Hematopoietic multipotent progenitor cell (in vitro differentiated cells): ENCODE data around the gene MAMDC2. TPM values are rescaled to one million over a fixed set of nuclear protein-coding genes. Genes with fewer than 3 reads are reported as not detected.

Source experiments
- DNase-seq, 3 donors: peaks; one replicate each; pipeline ENCODE4 v3.0.0-alpha.2; 2011 to 2015; ENCODE audit warnings: low read depth in 2 of 3, low spot score in 2 of 3
- total RNA-seq: library from RNA; depleted of rRNA; stranded (reverse); fragments of >200 nt; gene quantifications from one replicate; pipeline ENCODE4 v1.2.3, GENCODE V29; 2012

The MAMDC2 gene
- total RNA-seq, 1 donor: 42.3 TPM

DNA sequence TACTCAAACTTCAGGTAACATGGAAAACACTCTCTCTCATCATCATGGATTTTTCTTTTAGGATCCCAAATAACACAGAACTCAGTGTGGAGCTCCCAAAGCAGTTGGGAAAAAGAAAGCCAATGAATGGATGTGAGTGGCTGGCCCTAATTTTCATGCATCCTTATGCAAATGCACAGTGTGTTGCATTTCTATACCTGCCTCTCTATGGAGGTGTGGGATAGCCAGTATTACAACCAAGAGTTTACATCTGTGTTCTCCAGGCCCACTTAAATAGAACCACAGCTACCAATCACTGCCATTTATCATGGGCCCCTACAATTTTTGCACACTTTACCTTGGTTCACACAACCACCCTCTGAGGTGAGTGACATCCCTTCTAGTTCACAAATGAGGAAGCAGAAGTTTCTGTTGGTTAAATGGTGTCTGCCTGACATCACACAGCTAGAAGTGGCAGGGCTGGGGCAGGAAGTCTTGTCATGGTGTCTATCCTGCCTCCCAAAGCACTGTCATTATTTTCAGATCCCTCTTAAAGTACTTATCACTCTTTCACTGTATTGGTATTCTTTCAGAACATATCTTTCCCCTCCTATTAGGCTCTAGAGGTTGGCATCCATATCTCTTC, 17.3 kb downstream of the MAMDC2 start:
- peak in 1 of 3 donors; percentile 59 for DNase-seq

DNA sequence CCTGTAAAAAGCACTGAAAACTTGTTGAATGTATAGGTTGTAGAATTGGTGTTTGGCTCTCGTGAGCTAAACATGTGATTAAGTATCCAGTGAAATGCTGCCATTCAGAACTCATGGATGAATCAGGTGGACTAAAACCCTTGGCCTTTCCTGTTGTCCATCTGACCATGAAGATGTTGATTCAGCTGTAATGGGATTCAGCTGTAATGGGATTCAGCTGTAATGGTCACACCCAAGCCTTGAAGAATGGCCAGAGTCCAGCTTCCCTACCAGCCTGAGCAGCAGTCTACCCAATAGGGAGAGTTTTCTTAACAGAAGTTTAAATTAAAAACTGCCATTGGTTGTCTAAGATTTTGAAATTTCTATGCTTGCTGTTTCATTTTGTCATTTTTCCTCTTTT, 18.1 kb downstream of the MAMDC2 start:
- DNase-seq: no peak

DNA sequence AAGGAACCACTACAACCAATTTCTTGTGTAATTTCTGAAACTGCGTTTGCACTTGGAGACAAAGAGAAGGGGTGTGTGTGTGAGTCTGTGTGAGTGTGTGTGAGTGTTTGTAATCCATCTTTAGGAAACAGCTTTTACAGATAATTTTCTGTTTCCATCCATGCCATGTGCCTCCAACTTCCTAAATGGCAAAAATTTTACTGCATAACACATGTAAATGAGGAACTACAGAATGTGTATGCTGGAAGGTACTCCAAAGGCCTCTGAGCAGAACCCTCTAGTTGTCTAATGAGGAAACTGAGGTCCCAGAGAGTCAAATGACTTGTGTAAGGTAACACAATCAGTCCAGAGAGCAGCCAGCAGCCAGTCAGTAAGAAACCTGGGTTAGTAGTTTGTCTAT, 20.8 kb downstream of the MAMDC2 start:
- DNase-seq: peak in 1 of 3 donors; percentile 40

DNA sequence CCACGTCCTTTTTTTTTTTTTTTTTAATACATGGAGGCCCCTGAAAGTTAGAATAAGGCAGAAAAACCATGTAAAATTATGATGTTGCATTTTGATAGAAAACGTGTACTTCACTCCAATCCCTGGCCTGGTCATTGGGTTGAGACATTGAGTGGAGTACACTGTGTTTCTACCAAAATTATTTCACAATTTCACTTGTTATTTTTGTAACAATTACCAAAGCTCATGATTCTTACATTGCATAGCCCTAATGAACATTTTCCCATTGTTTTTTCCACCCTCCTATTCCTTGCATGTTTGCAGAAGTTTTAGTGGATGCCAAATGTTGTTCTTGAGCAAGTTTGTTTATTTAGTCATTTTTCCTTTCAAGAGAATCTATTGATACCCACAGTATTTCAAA, 21.9 kb downstream of the MAMDC2 start:
- DNase-seq: no peak

DNA sequence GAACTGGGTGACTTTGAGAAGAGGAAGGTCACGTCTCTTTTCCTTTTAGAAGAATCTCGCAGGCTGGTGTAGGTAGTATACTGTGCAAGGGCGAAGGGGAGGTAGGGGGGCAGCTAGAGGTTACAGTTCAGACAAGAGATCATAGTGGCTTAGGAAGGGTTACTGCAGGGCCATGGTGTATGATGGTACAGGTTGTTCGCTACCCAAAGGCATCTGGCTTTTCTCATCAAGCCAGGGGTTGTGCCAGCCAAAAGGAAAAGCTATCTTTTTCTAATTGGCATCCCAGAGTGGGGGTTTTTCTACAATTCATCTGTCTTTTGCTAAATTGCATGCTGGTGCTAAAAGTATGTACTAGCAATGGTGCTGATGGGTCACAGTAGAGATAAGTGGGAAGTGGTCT, 22.8 kb downstream of the MAMDC2 start:
- no peak for DNase-seq

DNA sequence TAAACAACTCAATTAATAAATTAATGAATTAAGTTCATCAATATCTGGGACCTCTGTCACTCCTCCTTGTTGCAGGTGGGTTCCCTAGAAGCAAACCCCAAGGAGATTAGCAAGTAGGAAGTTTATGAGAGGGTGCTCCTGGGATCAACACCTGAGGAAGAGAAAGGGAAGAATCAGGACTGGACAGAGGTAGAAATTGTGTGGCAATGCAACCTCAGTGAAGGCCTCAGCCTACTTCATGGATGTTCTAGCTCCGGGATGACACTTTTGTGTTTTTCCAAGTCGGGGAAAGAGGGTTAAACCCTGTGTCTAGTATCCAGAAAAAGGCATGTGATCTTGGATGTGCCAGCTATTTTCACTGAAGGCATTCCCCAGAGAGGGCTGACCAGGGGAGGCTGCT, 23.2 kb downstream of the MAMDC2 start:
- no peak for DNase-seq

DNA sequence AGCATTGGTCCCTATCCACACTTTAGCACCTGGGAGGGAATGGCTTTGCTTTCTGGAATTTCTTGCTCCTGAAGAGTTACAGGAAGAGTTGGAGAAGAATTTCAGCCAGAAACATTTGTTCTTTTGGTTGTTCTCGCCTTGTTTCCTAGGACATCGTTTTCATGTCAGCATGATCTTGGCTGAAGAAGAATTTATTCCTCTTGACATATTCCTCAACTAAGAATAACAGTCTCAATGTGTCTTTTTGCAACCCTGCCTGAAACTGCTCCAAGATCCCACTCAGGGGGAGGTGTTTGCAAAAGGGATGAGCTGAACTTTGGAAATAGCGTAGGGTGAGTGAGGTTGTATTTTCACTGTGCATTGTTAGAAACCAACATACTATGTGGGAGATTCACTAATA, 26.1 kb downstream of the MAMDC2 start:
- no peak for DNase-seq

DNA sequence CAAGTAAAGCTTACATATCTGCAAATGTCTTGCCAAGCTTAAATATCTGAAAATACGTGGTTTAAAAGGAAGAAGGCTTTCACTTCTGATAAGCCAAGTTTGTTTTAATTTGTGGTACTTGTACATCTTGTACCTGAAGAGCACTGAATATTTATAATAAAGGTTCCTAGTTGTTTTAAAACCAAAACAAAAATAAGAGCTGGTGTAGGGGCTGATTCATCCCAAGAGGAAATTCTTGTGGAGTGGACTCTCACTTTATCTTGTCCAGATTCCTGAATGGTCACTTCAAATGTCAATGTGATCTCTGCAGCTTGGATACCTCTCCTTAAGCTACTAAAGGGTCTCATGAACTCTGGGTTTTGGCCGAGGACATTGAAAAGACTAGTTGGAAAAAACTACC, 29.5 kb downstream of the MAMDC2 start:
- DNase-seq: no peak

DNA sequence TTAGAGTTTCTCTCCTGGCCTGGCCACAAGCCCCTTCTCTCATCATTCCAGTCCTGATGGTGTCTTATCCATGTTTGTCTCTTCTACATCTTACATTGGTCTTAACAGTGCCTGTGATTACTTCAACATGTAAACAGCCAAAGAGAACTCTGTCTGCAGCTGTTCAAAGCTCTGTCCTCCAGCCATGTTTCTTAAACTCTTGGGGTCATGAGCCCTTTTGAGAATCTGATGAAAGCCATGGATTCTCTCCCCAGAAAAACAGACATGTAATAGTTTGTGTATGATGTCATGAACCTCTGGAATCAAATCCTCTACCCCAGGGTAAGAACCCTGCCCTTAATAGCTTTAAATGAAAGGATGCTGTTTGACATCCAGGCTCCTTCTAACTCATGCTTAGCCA, 30.1 kb downstream of the MAMDC2 start:
- no peak for DNase-seq

DNA sequence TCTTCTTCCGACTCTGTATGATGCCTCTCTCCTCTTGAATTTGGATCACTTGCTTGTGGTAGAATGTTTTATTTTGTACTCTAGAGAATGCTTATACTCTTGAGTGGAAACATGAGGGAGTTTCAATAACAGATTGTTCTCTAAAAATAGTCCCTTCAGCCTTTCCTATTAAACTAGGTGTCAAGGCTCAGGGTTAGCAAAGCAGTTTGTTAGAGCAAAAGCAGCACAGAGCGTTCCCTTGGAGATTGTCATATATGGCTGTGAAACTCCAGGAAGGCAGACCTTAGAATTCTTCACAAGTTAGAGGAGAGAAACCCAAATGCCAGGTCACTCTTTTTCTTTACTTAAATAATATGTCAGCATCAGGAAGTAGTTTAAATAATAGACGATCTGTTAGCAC, 33.0 kb downstream of the MAMDC2 start:
- DNase-seq: no peak

DNA sequence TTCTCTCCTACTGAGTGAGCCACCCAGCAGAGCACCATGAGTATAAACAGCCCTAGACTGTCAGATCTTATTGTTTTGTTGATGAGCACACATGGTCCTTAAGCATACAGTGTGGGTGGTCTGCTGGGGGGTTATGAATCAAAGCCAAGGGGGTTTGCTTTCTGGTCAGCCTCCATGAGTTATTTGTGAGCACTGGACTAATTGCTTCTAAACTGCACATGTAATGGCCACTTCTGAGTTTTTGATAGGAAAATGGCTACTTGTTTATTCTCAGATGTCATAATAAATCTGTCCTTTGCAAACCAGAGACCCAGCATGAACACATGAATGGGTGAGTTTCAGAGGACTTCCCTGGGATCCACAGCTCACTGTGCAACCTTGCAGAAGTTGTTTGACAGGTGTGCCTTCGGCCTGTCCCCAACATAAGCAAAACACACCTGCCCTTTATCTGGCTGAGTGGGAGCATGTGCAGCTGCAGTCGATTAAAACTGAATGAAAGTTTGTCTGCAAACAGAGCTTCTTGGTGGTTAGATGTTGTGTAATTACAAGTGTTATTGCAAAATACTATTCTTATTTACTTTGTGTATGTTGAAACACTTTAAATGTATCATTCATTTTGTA, 35.9 kb downstream of the MAMDC2 start:
- DNase-seq: peak in 1 of 3 donors; percentile 28

DNA sequence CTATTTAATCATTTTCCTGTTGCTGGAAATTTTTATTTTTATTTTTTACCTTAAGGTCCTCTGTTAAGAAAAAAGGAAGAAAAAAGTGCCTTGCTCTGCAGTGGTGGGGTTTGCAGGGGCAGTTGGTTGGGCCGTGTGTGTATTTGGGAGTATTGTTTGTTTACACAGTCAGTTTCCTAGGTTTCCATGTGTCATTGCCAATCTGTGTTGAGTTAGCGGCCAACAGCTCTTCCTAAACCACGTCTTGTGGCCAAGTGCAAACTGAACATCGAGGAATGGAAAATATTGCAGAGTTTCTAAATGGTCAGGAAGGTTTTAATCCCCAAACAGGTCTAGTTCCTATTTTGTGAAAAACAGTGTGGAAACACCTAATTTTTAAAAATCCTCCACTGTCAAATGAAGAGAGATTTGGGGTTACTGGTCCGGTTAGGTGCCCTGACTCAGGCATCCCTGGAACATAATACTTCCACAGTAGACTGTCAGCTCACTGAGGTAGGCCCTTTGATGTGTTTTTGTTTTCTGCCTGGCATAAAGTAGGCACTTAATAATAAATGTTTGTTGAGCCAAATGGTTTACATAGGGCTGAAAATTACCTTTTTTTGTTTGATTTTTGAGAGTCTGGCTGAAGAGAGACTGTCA, 37.0 kb downstream of the MAMDC2 start:
- DNase-seq: peak in 2 of 3 donors; percentile 81 to 94

DNA sequence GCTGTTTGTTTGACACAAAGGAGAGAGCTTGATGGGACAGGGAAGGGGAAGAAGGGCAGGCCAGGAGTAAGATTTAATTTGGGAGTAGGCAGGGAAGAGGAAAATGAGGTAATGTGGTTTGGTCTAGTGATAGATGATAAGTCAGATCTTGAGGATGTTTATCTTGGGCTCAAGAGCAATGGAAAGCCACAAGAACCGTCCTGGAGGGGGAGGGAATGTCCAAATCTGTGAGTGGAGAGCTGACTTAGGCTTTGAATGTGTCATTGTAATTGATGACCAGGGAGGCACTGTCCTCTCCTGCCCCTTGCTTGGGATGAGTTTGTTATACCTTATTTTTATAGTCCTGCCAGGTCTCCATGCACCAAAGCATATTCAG, 37.5 kb downstream of the MAMDC2 start:
- DNase-seq: peak in 2 of 3 donors; percentile 35 to 56

DNA sequence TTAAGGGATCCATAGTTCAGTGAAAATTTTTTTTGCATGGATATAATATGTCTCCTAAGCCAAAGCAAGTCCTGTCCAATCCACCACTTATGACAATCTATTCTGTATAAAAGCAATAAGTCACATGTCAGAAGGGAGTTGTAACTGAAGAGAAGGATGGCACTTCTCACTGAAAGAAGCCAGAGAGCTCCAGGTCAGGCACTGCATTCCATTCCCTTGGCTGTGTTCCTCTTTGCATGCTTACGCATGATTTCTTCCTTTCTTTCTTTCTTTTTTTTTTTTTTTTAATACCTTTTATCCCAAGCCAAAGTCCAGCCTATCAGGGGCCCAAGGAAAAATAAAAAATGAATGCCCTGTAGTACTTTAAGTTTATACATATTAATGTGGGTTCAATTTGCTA, 39.8 kb downstream of the MAMDC2 start:
- no peak for DNase-seq

DNA sequence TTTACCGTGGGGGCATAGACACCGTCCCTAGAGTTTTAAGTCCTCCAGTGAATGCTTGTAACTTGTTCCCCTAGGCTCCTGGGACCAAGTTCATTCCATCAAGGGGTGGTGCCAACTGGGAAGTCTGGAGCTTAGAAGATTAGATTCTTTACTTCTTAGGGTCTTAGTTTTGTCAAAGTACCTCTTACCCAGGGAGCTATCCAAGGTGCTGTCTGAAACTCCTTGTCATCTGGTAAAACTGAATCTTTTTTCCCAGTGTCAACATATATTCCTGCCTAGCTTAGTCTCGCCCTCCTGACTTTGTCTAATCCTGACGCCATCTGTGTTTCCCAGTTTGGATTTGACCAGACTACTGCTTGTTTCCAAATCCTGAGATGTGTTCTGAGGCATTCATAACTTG, 41.6 kb downstream of the MAMDC2 start:
- DNase-seq: peak in 1 of 3 donors; percentile 45

DNA sequence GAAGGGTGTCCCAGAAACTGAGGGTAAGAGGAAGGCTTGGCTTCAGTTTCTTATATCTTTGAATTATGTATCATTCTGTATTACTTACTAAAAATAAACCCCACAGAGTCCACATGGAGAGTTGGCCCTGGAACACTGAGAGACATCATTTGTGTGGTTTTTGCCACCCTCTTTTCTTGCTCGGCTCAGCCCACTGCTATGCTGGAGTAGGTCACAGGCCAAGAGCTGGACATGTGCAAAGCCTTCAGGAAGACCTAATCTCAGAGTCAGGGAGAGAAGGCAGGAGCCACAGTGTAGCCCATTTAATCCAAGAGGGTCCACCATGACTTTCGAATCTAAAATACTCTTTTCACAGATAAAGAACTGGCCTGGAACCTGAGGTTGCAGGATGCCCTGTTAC, 47.5 kb downstream of the MAMDC2 start:
- no peak for DNase-seq

DNA sequence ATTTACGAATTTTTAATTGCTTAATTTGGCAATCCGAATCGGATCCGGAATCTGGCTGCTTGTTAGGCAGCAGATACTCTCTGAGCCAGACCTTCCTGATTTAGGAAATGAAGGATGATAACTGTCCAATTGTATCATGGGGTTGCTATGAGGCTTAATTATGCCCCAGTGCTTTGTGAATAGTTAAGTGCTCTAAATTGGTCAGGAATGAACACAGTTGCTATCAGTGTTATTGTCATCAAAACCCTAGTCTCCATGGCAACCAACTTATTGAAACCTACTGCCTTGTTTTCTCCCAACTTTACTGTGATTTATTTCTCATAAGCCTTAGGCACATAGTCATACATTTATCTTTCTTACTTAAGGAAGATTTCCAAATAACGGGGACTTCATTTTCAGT, 47.9 kb downstream of the MAMDC2 start:
- no peak for DNase-seq

DNA sequence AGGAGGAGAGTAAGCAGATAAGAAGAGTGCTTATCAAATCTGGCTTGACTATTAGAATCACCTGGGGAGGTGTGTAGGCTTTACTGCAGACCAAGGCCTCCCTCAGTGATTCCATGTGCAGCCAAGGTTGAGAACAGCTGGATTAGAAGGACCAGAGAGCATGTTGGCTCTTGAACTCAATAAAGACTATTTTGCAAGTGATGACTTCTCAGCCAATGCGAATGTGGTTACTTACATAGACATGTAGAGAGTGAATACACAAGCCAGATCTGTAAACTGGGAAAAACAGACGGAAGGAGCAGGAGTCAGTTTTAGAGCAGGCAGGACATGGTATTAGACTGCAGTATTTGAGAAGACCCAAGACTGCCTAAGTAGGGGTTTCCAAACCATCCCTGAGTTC, 48.5 kb downstream of the MAMDC2 start:
- no peak for DNase-seq

DNA sequence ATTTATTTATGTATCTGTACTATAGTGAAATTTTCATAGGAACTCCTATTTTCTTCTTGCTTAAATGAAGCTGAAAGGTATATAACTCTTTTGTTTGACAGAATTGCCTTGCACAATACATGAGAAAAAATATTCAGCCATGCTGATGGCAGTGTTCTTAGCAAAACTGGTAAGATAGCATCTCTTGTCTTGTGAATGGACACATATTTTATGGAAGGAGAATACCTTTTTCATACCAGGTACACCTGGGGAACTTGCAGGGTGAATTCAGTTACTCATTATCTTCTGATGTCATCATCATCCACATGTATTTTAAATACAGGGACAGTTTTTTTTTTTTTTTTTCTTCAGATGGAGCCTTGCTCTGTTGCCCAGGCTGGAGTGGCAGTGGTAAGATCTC, 49.4 kb downstream of the MAMDC2 start:
- DNase-seq: no peak

DNA sequence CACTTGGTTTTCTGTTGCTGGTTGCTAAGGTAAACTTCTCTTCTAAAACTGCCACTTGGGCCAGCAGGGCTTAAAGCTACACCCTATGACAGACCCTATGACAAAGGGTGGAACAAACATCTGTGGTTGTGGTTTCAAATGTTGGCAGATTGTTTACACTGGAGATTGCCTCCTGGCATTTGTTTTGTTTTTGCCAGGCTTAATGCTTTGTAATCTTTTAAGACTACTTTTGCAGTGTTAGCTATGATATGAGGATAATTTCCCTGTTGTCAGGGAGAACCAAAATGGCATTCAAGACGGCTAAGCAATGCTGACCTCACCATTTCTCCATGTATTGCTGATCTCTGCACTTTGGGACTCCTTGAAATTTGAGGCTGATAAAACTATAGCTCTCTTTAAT, 50.3 kb downstream of the MAMDC2 start:
- DNase-seq: peak in 2 of 3 donors; percentile 78 to 96

DNA sequence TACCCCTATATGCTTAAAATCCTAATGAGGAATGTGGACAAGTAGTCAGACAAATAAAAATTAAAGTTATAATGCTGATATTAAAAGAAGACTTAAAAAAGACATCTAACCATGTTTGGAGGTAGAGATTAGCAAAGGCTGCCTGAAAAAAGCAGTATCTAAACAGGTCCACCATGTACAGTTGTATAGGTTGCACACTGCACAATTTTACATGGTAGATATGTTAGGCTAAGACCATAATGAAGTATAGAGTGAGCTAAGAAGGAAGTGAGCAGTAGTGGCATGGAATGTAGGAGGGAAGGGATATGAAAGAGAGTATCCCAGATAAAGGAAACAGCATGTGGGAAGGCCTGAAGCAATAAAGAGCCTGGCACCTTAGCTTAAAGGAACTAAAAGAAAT, 51.1 kb downstream of the MAMDC2 start:
- no peak for DNase-seq

DNA sequence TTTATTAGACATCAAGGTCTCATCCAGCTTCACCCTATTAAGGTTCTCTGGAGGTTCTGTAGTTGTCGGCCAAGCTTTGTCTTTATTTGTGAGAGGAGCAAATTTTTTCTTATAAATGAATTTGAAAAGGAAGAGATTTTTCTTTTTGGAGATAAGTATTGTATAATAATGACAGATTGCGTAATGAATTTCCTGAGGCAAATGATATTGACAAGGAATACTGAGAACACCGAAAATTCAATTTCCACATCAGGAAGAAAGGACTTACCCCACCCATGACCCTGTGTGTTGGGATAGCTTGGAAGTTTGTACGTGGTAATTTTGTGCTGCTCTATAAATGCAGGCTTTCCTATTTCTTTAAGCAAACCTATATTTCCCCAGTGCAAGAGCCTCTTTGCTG, 53.5 kb downstream of the MAMDC2 start:
- DNase-seq: no peak
